Left hindlimb (tissue), 1 donor: ENCODE results near the gene CD44.

ENCODE experiments used
- DNase-seq: peaks from one replicate; pipeline ENCODE4 v3.0.0-alpha.2; 2018

Gene CD44

DNA sequence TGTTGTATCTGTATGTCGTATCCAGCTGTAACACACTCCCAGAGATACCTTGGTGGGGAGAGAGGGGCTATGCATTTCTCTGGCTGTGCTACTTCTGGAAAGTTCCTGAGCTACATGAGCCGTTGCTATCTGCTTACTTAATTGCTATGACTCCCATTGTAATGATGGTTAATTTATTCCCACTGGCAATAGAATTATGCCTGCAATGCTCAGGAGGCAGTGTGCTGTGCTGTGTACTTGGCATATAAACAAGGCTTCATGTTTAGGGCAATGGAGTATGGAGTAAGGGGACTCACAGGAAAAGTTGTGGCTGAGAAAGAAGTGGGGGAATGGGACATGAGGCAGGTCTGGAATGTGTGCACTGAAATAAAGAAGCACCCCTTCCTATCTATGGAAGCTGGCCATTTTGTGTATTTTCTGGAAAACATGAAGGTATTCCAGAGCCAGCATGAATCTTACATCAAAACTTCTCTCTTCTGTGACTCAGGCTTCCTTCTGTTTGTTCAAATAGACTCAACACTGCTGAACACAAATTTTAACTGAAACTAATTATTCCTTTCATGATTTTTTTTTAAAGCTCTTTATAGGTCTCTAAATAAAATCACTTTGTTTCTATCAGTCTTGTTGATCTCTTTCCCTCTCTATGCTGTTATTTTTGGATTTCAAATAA, 40.6 kb downstream of the CD44 start:
- DNase-seq, result no peak

DNA sequence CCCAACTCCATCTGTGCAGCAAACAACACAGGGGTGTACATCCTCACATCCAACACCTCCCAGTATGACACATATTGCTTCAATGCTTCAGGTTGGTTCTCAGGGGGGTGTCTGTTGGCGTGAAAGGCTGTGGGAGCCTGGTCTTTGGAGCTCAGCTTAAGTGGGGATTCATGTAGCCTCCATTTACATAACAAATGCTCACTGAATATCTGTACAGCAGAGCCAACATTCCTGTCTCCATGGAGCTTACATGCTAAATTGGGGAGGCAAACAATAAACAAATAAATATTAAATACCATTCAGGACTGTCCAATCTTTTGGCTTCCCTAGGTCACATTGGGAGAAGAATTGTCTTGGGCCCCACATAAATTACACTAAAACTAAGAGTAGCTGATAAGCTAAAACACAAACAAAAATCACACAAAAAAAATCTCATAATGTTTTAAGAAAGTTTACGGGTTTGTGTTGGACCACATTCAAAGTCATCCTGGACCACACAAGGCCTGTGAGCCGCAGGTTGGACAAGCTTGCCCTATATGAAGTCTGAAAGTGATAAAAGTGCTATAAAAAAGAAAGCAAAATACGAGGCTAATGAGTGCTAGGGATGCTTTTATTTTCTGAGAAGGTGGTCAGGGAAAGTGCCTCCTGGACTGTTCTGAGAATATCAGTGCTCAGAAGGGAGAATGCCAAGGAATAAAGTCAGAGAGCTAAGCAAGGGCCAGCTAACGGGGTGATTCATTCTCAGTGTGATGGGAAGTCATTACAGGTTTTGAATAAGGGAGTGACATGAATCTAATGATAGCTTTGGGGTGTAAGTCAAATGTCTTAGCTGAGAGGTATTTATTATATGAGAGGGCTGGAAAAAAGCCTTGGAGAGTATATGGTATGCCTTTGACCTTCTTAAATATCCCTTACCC, 41.6 kb downstream of the CD44 start:
- no peak for DNase-seq

DNA sequence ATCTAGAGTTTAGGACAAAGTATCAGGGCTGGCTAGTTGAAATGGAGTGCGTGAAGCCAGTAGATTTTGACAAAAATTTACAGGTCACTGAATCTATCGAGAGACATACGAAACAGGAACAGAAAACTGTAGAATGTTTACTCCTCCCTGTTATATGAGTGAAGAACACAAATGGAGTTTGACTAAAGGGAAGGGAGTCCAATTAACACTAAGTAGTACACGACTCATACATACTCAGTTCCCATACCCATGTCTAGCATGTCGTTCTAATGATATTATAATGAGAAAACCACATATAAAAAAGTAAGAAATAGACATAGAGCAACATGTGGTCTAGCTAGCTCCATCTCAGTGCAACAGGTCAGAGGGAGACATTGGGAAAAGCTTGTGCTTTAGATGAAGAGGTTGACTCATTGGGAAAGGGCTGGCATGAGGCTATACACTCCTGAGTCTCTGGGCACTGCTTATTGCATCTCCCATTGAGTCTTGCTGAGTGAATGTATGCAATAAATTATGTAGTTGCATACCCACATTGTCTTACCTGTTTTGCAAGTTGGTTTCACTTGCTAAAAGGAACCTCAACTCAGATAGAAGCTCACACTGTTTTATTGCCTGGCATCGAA, 43.5 kb downstream of the CD44 start:
- DNase-seq, result no peak

DNA sequence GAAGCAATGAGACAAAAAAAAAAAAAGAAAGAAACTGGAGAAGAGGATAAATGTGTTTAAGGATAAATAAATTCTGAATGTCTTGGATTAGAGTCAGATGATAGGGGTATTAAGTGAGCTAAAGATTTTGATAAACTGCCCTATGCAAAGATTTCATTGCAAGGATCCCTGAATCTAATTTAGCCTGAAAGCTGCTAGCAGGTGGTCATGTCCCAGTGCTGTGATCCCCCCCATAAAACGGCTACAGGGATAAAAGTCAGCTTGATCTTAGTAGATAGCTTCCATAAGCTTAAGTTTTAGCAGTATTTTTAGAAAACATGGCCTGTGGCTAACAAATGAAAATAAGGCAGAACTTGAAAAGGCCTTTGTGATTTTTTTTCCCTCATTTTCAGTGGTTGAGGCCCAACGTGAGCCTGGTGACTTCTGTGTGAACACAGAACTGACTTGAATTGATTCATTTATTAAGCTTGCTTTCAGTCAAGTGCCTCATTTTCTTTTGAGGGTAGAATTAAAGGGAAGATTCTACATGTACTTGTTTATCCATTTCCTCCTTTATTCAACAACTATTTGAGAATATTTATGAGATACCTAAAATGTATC, 44.5 kb downstream of the CD44 start:
- DNase-seq, result no peak

DNA sequence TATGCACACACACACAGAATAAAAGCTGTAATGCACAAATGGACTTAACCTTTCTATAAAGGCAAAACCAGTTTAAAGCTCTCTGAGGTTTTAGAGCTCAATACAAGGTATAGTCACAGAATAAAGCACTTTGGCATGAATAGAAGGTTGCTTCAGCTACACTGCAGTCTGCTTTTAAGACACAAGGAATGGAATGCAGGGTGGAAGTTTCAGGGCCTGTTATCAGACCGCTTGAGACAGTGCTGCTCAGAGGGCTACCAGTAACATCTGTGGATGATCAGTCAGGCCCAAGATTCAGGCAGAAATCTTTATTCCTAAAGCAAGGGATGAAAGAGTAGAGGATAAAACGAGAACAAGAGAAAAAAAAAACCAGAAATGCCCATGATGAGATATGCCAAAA, 46.7 kb downstream of the CD44 start:
- DNase-seq, result no peak

DNA sequence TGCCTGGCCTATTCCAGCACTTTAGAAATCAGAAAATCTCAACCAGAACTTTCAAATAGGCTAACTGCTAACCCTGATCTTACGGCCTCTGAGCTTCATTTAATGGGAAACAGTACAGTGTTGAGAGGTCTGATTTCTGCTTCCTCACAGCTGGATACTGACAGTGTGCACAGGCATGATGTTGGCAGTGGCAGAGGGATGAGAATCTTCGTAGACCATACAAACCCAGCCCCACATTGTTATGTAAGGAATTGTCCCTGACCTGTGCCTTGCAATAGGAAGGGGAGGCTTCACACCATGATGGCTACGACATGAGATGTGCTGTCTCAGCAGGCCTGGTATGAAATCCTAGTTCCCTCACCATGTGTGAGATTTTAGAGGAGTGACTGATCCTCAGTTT, 49.0 kb downstream of the CD44 start:
- DNase-seq, result no peak

DNA sequence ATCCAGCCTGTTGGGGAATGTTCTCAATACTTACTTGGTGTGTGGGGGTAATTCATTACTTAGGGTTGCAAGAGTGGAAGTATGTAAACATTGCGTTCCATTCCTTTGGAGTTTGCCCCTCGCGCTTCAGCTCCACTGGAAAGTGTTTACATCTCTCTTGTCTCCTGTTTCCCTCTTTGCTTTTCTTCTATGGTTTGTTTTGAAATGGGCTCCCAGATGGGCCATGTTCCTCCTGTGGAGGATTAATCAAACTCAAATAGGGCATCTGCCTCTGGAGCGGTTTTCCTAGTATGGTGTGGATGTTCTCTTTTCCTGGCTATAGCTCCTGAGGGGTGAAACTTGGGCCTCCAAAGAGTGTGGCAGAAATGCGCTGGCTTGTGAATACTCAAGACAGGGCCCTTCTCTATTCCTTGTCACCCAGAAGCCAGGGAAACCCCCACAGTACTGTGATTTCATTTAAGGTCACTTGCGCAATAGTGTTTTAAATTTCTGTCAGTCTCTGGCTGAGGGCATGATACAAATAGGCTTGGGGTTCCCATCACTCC, 51.9 kb downstream of the CD44 start:
- no peak for DNase-seq

DNA sequence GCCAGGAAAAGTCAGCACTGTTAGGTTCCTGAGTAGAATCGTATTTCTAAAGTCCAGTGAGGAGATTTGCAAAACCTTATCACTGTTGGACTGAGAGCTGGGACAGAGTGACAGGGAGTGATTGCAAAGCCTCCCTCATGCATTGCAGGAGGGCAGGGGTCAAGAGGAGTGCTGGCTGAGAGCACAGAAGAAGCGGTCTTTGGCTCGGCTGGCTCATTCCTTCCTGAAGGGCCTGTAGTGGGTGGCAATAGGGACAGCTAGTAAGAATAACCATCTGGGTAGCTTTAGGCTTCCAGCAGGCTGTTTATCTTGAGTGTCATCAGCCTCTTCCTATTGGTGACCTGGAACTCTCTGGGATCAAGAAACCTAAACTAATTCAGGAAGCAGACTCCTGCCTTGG, 53.4 kb downstream of the CD44 start:
- DNase-seq, result no peak

DNA sequence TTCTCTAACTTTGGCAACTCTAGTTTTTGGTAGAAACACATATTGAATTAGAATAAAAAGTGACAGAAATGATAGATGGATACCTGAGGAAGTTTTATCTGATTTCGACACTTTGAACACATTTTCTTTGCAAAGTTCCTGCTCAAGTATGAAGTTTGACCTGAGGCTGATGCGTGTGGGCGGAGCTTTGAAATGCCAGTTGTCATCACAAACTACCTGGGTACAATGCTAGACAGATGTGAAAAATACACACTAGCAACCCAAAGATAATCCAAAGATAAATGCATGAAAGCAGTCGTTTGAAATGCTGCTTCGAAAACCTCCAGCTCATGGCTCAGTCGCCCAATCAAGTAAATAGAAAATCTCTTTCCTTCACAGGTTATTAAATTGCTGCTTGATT, 54.8 kb downstream of the CD44 start:
- DNase-seq, result no peak

DNA sequence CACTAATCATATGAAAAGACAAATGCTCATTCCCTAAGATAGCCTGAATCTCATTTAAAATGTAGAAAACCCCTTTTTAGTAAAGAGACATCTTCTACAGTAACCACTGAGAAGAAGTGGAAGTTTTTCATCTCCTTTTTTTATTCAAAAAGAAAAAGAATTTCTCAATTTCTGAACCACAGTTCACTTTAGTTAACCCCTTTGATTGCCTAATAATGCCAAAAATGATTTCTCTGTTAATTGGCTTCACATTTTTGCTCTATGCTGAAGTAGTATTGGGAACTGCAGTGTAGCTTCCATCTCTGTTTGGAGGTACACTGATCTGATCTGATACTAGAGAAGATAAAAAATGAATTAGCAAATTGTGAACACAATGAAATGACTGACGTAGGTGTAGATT, 58.3 kb downstream of the CD44 start:
- DNase-seq, result no peak

DNA sequence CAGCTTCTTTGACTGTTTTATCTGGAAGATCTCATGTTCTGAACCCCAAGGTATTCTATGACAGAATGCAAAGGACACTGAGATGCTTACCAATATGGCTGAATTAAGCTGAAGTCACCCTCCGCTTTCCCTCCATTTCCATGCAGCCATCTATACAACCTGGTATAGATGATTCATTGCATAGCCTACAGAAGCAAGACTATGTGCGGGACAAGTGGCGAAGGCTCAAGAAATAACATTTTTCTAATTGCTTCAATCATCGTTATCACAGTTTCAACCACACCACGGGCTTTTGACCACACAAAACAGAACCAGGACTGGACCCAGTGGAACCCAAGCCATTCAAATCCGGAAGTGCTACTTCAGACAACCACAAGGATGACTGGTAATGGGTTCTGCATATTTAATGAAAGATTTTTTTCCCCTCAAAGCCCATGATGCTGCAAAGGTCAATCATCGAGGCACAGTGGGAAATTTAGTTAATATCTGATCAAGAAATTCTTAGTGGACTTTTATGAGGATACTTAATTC, 61.9 kb downstream of the CD44 start:
- no peak for DNase-seq

DNA sequence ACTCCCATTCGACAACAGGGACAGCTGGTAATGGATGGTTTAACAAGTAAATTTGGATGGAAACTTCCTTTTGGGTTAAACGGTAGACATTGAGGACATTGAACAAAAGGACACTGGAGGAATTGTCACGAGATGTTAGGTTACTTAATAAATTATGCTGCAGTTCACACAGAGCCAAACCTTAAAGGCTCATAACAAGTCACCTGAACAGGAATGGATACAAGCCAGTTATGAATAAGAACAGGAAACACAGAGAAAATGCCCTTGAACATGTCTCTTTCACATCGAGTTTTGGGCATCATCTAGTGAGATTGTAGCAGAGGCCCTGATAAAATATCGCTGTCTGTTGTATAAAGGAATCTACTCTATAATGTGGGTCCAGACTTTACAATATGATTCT, 65.6 kb downstream of the CD44 start:
- DNase-seq, result no peak

DNA sequence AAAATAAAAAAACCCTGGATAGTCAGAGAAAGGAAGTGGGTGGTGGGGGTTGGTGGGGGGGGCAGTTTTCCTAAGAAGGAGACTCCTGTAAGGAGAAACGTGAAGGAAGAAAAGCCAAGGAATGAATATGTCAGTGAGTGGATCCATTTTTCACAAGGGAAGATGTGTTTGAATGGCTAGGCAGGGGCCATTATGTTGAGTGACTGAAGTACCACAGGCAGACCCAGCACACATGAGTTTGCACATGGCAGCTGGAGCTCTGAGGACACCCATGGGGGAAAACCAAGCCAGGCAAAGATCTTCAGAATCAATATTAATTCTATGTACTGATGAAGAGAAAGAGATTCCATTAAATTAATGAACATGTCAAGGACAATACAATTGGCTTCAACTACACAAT, 67.6 kb downstream of the CD44 start:
- DNase-seq, result no peak

DNA sequence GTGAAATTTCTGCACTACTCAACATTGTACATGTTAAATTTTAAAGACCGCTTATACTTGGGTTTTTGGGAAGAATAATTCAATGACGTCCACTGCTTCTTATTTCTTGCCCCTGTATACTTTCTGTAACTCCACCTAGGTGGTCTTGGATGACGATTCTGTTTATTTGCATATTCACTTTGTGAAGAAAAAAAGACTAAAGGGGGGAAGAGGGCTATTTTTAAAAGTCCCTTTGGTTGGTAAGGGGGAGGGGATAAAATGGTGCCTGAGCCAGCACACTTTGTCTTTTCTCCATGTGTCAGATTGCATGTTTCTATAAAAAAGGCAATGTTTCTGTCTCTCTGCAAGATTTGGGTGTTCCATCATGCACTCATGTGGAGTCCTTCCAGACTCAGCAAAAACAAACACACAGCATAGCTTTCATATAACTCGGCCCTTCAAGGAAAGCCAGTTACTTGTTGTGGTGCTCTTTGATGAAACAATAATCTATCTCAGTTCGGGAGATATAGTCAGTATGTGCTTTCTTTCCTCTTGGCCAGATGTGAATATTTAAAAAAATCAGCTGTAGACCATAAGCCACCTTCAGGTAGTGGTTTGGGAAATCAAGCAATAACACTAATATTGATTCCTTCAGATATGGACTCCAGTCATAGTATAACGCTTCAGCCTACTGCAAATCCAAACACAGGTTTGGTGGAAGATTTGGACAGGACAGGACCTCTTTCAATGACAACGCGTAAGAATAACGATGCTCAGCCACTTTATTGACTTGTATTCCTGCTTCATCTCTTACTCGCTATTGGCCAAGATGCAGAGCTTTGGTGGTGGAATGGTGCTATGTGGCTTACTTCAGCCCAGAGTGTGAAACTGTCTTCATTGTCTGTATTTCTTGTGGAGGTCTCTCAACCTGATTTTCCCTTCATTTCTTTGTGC, 68.8 kb downstream of the CD44 start:
- no peak for DNase-seq

DNA sequence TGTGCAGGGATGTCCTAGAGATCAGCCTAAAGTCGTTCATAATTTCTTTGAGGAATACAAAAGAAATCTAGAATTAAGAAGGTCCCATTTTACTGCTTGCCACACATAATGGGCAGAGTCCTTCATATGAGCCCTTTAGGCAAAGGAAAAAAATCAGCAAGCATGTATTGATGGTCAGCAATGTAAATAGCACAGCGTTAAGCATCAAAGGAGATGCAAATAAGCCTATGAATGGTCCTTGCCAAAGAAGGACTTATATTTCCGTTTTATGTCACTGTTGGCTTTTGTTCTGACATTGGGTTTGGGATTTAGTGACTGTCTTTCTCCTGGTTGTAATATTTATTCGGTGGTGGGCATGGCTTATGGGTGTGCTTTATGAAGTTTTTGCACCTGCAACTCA, 69.8 kb downstream of the CD44 start:
- no peak for DNase-seq

DNA sequence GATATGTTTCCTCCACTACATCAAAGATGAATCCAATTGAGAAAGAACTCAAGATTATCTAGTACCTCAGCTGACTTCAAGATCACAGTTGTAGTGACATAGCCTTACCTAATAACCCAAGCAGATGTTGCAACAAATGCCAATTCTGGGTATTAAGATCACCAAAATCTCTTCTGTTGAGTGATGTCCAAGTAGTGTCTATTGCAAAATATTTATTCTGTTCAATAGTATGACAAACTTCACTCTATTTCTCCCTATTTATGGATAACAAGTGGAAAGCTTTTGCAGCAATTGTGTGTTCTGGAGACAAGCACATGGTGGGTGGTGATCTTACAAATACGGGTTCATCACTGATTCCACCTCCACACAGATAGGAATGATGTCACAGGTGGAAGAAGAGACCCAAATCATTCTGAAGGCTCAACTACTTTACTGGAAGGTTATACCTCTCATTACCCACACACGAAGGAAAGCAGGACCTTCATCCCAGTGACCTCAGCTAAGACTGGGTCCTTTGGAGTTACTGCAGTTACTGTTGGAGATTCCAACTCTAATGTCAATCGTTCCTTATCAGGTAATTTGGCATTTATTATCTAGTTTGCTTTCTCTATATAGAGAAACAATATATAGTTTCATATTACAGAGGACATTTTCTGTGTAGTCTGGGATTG, 72.0 kb downstream of the CD44 start:
- DNase-seq, result no peak

DNA sequence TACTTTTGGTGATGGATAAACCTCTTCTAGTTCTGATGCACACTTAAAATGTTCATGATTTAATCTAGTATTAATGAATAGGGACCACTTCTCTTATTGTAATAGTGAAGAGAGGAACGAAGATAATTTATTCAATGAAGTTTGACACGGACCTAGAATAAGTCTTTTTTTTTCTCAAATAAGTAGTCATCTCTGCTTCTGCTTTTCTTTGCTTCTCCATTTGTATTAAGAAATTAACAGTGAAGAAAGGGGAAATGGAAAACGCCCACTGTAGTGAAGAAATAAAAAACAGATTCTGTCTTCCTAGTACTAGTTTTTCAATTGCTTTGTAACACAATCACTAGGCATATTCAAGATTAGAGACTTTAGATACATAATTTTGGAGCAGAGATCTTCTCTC, 73.0 kb downstream of the CD44 start:
- DNase-seq, result no peak

DNA sequence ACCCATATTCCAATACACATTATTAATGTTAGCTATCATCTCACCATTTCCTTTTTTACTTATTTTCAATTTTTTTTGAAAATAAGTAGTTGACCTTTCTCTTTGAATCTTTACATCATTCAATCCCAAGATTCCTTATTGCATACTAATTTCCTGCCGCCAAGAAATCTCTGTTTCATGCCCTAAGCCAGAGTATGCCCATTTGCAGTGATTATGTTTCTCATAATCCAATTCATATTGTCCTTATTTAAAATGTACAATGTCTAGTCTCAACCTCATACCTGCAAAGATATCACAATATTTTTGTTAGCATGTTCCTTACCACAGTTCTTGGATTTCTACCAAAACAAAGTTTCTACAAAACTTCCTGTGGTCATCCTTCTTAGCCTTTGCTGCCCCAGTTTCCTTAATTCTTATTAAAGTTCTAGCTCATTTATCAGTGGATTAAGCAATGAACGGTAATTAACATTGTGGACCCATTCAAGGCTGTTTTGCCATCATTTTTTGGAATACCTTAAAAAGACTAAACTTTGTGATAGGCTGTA, 75.3 kb downstream of the CD44 start:
- DNase-seq, result no peak

DNA sequence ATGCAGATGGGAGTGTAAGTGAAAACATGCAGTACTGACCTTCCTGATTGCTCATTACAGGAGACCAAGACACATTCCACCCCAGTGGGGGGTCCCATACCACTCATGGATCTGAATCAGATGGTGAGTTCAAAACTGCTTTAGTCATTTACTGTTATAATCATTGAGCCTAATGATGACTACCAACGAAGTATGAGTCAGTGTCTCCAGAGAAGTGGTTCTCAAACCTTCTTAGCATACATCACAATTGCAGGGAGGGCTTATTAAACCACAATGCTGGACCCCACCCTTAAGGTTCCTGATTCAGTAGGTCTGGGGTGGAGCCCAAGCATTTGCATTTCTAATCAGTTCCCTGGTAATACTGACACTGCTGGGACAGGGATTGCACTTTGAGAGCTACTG, 75.8 kb downstream of the CD44 start:
- no peak for DNase-seq

DNA sequence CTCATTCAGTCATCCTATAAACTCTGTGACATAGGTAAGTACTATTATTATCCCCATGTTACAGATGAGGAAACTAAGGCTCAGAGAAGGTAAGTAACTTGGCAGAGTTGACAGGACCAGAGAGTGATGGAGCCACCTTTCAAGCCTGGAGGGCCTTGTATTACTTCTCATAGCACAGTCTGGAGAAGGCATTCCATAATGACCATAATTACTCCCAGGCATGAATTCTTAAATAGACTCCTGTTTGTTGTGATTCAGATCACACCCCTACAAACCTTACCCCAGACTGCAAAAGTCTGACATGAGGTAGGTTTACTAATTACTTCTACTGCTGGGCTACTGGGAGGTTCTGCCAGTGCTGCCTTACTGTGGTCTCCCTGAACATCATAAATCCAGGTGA, 77.0 kb downstream of the CD44 start:
- no peak for DNase-seq
